A673 (cell line): Measurements from ENCODE around the gene CBX4.

ENCODE experiments used
- CTCF ChIP-seq: fragments of 300-800, 200-600 bp; sonication (generic); conservative IDR thresholded peaks from 2 replicates; pipeline ENCODE4 v1.5.1; 2017; ENCODE audit warnings: low read depth, mild to moderate bottlenecking, antibody characterized with exemption, low read length, moderate library complexity, mixed read lengths
- EZH2 ChIP-seq: fragments of 200-600 bp; sonication (generic); IDR thresholded peaks from 2 replicates; pipeline ENCODE4 v1.6.1; 2017; ENCODE audit warnings: borderline replicate concordance, low read depth, mild to moderate bottlenecking, mixed read lengths, antibody characterized with exemption, low read length; ENCODE audit not compliant: poor library complexity, severe bottlenecking

DNA sequence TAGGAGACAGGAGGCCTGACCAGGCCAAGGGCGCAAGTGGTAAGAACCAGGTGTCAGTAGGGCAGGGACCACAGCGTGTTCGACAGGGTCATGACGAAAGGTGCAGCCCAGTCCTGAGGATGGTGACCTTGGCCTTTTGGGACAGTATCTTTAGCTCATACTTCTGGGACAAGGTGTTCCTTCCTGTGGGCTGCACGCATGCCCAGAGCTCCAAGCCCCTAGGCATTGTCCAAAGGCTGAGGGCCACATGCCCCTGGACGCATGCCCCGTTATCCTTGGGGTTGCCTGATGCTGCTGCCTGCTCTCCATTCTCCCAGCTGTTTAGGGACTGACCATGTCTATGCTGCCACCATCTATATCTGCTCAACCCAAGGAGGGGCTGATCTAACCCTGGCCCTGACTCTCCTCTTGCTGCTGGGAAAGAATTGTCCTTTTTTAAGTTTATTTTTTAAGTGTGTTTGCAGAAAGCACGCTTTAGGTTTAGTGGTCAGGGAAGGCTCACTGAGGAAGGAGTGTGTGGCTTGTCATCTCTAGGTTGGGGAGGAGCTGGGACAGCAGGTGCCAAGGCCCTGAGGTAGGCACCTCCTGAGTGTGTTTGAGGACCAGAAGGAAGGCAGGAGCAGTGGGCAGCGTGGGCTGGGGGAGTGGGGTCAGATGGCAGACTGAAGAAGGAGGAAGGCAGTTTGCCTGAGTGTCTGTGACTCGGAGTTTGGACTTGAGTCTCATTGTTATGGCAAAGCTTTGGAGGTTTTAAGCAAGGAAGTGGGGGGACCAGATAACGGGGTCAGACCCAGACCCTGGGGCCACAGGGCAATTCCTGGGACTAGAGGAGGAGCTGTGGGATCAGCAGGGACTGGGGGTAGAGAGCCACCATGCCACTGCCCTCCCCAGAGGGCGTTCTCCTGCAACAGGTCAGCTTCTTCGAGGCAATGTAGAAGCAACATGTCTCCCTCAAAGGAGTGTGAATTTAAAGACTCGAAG, 15.1 kb upstream of the CBX4 start:
- TF ChIP-seq CTCF (no peak), EZH2 (no peak)
